HG03025 (cell line): Measurements from ENCODE around the gene HELZ.
"Not testable (repeated sequence)": the region's sequence is repeated elsewhere in the genome, so short reads cannot be mapped to it uniquely, and the experiment has no call there.

Experiments
- ATAC-seq: cut with Tn5 transposase; IDR thresholded peaks from one replicate; pipeline ENCODE4 v1.9.1; 2021; ENCODE audit warnings: mild to moderate bottlenecking, moderate library complexity; ENCODE audit not compliant: unreplicated experiment, low FRiP score

The HELZ gene

DNA sequence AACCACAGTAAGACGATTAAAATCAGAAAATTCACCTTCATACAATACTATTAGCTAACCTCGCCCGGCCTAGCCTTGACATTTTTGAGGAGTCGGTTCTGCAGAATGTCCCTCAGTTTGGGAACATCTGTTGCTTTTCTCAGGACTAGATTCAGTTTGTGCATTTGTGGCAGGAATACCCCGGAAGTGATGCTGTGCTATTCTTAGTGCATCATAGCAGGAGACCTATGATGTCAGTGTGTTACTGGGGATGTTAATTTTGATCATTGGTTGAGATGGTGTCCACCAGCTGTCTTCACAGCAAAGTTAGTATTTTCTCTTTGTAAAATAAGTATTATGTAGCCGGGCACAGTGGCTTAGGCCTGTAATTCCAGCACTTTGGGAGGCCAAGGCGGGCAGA lies 21.5 kb upstream of the HELZ start:
- no peak for ATAC-seq

- no peak for ATAC-seq
Observed at GRCh38 chr17:67265436-67266019, 20.5 kb upstream of the HELZ start.

GRCh38 chr17:67262435-67263117 lies 17.6 kb upstream of the HELZ start:
- no peak for ATAC-seq

DNA sequence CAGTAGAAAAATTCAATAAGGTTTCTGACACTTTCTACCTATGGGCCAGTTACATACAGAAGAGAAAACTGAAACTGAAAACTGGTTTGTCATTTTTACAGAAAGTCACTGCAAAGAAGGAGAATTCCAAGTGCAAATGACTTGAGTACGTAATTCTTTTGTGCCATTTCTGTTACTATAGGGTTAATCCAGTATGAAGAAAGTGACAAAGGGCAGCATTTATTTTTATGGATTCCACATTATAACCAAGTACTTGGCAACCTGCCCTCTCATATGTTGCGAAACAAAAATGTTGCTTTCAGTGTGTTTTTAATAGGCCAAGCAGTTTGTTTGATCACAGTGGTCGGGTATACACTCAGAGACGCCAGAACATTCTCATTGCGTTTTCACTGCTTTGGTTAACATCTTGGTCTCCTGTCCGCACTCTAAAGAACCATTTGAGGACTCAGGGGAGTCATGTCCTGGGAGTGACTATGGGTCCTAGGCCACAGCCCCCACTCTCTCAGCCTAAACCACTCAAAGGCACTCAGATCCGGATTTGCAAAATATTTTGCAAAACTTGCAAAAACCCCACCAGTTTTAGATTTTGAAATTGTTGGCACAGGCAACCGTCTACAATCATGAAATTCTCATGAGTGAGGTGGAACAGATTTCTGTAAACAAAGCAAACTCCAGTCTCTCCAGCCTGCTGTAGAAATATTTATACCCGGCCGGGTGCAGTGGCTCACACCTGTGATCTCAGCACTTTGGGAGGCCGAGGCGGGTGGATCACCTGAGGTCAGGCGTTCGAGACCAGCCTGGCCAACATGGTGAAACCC lies 15.4 kb upstream of the HELZ start:
- ATAC-seq: no peak

- no peak for ATAC-seq
Observed at GRCh38 chr17:67258821-67259468, 13.9 kb upstream of the HELZ start.

DNA sequence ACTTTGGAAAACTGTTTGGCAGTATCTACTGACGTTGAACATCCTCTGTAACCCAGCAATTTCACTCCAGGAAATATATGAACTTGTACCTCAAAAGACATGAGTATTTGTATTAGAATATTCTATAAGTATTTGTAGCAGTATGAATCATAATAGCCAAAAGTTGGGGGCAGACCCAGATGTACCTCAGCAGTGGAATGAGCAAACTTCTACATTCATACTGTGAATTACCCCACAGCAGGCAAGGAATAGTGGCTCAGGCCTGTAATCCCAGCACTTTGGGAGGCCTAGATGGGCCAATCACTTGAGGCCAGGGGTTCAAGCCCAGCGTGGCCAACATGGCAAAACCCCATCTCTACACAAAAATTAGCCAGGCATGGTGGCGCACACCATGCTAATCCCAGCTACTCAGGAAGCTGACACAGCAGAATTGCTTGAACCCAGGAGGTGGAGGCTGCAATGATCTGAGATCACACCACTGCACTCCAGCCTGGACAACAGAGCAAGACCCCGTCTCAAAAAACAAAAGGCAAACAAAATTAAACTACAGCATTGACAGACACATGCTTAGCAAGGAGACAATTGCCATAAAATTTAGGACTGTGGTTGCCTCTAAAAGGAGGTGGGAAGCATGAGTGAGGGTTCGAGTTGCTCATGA lies 11.2 kb upstream of the HELZ start:
- no peak for ATAC-seq

DNA sequence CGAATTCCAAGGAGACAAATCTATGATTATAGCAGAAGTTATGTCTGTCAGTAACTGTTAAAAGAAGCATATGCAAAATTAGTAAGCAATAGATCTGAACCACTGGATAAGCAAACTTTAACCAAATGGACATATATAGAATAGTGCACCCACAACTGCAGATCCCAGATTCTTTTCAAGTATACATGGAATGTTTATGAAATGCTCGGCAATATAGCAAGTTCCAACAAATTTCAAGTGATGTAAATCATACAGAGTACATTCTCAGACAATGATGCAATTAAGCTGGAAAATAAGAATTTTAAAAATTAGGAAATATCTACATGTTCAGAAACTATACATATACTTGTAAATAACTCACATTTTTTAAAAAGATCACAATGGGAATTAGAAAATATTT lies 8.4 kb upstream of the HELZ start:
- no peak for ATAC-seq

GRCh38 chr17:67251586-67251985 lies 6.6 kb upstream of the HELZ start:
- ATAC-seq: not testable (repeated sequence)

DNA sequence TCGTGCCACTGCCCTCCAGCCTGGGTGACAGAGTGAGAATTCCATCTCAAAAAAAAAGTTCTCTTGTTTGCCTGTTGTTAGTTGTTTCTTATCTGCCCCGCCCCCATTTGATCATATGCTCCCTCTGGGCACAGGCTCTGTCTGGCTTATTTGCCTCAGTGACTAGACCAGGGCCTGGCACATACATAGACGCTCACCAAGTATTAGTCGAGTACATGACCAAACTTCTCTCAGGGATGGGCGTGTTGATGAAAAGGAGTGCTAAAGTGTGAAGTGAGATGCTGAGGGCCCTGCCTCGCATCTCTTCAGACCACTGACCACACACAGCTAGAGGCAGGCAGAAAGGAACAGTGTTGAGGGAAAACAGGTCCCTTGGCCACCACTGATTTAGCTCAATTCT lies 3.3 kb upstream of the HELZ start:
- no peak for ATAC-seq

DNA sequence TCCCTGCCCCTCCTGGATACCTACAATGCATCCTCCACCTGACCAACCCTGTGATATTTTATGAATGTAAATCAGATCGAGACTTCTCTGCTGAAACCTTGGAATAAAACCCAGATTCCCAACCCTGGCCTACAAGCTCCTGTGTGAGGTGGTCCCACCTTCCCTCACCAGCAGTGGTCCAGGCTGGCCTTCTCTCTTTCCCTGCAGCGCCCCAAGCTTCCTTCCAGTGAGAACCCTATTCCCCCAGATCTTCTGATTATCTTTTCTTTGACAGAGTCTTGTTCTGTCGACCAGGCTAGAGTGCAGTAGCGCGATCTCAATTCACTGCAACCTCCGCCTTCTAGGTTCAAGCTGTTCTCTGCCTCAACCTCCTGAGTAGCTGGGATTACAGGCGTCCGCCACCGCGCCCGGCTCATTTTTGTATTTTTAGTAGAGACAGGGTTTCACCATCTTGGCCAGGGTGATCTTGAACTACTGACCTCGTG lies 2.5 kb upstream of the HELZ start:
- no peak for ATAC-seq

GRCh38 chr17:67246653-67247415 lies 1.8 kb upstream of the HELZ start:
- ATAC-seq: no peak

DNA sequence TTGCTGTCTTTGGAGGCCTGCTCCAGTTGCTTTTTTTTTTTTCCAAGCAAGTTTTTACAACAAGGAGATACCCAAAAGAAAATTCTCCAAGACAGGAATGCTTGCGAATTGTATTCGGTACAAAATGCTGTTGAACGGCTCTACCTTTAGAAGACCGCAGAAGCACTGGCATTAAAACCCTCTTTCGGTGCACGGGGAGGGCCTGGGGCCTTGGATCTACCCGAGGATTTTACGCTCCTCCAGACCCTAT lies 1.3 kb upstream of the HELZ start:
- ATAC-seq: no peak

DNA sequence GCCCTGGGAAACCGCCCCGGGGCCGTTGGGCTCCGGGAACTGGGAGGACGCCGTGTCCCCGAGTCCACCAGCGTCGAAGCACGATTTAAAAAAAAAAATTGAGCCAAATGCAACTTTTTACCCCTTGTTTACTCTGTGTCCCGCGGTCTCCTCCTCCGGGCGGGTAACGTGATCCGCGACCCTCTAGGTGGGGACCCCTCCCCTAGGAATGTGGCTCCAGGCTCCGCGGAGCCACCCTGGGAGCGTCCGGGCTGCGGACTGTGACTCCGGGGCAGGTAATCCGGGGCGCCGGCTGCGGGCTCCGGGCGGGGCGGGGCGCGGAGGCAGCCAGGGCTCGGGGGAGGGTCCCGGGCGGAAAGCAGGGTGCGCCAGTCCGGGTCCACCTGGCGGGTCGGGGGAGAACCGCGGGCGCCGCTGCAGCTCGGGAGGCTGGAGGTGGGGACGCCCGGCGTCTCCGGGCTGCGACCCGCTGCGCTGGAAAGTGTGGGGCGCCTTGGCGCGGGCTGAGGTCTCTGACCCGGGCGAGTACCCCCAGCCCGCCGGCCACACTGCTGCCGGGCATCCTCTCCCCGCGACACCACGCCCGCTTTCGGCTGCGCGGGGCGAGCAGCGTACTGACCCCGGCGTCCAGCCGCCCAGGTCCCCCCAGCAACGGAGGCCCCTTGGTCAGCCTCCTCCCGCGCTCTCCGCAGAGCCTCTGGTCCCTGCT lies 852 bp upstream of the HELZ start:
- ATAC-seq: no peak

- ATAC-seq: peak; percentile 21
Observed at GRCh38 chr17:67244431-67245072, 444 bp downstream of the HELZ start.

DNA sequence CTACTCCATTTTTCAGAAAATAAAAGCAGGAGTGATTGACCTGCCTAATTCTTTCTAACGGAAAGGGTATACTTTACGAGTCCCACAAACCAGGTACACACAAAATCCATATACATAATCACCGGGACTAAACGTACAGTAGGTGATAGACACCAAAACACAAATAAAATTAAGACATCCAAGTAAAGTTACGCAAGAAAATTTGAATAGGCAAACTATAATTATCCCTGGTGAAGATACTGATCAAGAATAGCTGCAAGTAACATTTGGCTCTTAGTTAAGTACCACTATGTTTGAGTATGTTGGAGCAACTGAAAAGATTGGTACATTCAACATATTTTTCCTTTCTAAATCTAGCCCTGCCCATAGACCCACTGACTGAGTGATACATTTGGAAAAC lies 1.7 kb downstream of the HELZ start:
- no peak for ATAC-seq

GRCh38 chr17:67241719-67242341 lies 3.2 kb downstream of the HELZ start:
- ATAC-seq: no peak

GRCh38 chr17:67239597-67239996 lies 5.4 kb downstream of the HELZ start:
- no peak for ATAC-seq

GRCh38 chr17:67238991-67239390 lies 6.0 kb downstream of the HELZ start:
- no peak for ATAC-seq

GRCh38 chr17:67232441-67232840 lies 12.6 kb downstream of the HELZ start:
- ATAC-seq: no peak
